WTC11 (cell line): Measurements from ENCODE around the gene PUSL1. TPM values are rescaled to one million over a fixed set of nuclear protein-coding genes. Genes with fewer than 3 reads are reported as not detected.

Experiments used
- ETV6 ChIP-seq: sonication (generic); formaldehyde crosslinking; IDR thresholded peaks from 2 replicates; pipeline ENCODE4 v1.8.1; 2022; ENCODE audit warnings: mild to moderate bottlenecking, missing genetic modification reagents
- FOXK1 ChIP-seq: sonication (generic); formaldehyde crosslinking; IDR thresholded peaks from 2 replicates; pipeline ENCODE4 v1.8.0; 2022; ENCODE audit warnings: mild to moderate bottlenecking, moderate library complexity, missing genetic modification reagents
- MYBL2 ChIP-seq: sonication (generic); formaldehyde crosslinking; IDR thresholded peaks from 2 replicates; pipeline ENCODE4 v1.8.1; 2023; ENCODE audit warnings: mild to moderate bottlenecking, moderate library complexity, missing genetic modification reagents
- OVOL2 ChIP-seq: fragments of 250-450 bp; sonication (Bioruptor Pico); IDR thresholded peaks from 2 replicates; pipeline ENCODE4 v1.9.0; 2021; ENCODE audit warnings: mild to moderate bottlenecking, borderline replicate concordance
- SP1 ChIP-seq: sonication (generic); formaldehyde crosslinking; conservative IDR thresholded peaks from 2 replicates; pipeline ENCODE4 v1.8.1; 2022; ENCODE audit warnings: missing genetic modification reagents
- ZNF121 ChIP-seq: sonication (generic); formaldehyde crosslinking; IDR thresholded peaks from 2 replicates; pipeline ENCODE4 v1.8.0; 2023; ENCODE audit warnings: missing genetic modification reagents
- ZNF317 ChIP-seq: sonication (generic); formaldehyde crosslinking; IDR thresholded peaks from 2 replicates; pipeline ENCODE4 v1.8.1; 2023; ENCODE audit warnings: low read depth, mild to moderate bottlenecking, moderate library complexity, missing genetic modification reagents, borderline replicate concordance
- total RNA-seq: library from RNA; stranded (reverse); gene quantifications from 3 replicates; pipeline ENCODE4 v1.2.3, GENCODE V29; 2021
- TF ChIP-seq, protein P1 (sequence below): sonication (generic); formaldehyde crosslinking; IDR thresholded peaks from 2 replicates; pipeline ENCODE4 v1.8.1; 2023; ENCODE audit warnings: mild to moderate bottlenecking, missing genetic modification reagents, borderline replicate concordance
- TF ChIP-seq, protein P2 (sequence below): sonication (generic); formaldehyde crosslinking; IDR thresholded peaks from 2 replicates; pipeline ENCODE4 v1.8.0; 2022; ENCODE audit warnings: mild to moderate bottlenecking, missing genetic modification reagents
- TF ChIP-seq, protein P3 (sequence below): sonication (generic); formaldehyde crosslinking; IDR thresholded peaks from 2 replicates; pipeline ENCODE4 v1.8.1; 2022; ENCODE audit warnings: low read depth, mild to moderate bottlenecking, moderate library complexity, missing genetic modification reagents, borderline replicate concordance
- TF ChIP-seq, protein P4 (sequence below): sonication (generic); formaldehyde crosslinking; IDR thresholded peaks from 2 replicates; pipeline ENCODE4 v1.8.0; 2022; ENCODE audit warnings: mild to moderate bottlenecking, missing genetic modification reagents
- TF ChIP-seq, protein P5 (sequence below): fragments of 250-450 bp; sonication (Bioruptor Pico); IDR thresholded peaks from 2 replicates; pipeline ENCODE4 v1.9.0; 2021; ENCODE audit warnings: mild to moderate bottlenecking, borderline replicate concordance

Gene PUSL1
- total RNA-seq, 1 experiment from 2014 or later = 51.5 TPM

DNA sequence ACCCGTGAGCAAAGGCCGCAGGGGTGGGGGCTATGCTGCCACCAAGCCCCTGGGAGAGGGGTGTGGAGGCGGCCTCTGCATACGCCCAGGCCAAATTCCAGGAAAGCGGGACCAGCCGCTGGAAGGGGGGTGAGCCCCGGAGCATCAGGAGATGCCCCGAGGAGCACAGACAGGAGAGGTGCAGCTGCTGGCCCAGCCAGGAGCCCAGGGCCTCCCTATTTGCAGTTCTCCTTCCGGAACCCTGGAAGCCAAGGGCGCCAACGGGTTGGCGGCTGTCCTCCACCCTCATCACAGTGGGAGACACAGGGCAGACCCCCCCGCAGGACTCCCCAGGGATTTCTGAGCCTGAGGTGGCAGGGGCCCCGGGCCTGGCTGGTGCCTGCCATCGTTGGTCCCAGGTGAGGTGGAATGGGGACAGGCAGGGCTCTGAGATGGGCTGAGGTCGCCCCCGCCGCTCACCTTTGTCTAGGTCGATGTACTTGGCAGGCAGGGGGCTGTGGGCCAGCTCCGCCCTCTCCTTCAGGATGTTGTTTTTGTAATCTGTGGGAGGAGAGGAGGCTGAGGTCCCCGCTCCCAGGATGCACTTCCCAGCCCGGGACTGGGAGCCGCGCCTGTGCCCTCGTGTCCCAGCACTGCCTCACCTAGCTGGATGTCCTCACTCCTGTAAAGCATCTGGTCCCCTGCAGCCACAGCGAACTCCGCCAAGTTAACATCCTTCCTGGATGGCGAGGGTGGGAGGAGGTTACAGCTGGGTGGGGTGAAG, 45.2 kb downstream of the PUSL1 start (continued):
- TF ChIP-seq ZNF121 (CRISPR knock-in tag) (0 out of 2 replicates have a peak, but pooled peaks have one; percentile 16), ETV6 (CRISPR knock-in tag) (peak; percentile 61; the same call in 1 of the 2 replicates), MYBL2 (0 out of 2 replicates have a peak, but pooled peaks have one; percentile 11), FOXK1 (CRISPR knock-in tag) (peak; percentile 65), OVOL2 (CRISPR knock-in tag) (no peak), SP1 (CRISPR knock-in tag) (no peak), ZNF317 (CRISPR knock-in tag) (no peak)
- TF ChIP-seq, protein P1, sequence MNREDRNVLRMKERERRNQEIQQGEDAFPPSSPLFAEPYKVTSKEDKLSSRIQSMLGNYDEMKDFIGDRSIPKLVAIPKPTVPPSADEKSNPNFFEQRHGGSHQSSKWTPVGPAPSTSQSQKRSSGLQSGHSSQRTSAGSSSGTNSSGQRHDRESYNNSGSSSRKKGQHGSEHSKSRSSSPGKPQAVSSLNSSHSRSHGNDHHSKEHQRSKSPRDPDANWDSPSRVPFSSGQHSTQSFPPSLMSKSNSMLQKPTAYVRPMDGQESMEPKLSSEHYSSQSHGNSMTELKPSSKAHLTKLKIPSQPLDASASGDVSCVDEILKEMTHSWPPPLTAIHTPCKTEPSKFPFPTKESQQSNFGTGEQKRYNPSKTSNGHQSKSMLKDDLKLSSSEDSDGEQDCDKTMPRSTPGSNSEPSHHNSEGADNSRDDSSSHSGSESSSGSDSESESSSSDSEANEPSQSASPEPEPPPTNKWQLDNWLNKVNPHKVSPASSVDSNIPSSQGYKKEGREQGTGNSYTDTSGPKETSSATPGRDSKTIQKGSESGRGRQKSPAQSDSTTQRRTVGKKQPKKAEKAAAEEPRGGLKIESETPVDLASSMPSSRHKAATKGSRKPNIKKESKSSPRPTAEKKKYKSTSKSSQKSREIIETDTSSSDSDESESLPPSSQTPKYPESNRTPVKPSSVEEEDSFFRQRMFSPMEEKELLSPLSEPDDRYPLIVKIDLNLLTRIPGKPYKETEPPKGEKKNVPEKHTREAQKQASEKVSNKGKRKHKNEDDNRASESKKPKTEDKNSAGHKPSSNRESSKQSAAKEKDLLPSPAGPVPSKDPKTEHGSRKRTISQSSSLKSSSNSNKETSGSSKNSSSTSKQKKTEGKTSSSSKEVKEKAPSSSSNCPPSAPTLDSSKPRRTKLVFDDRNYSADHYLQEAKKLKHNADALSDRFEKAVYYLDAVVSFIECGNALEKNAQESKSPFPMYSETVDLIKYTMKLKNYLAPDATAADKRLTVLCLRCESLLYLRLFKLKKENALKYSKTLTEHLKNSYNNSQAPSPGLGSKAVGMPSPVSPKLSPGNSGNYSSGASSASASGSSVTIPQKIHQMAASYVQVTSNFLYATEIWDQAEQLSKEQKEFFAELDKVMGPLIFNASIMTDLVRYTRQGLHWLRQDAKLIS (CRISPR knock-in tag) = no peak
- TF ChIP-seq, protein P2, sequence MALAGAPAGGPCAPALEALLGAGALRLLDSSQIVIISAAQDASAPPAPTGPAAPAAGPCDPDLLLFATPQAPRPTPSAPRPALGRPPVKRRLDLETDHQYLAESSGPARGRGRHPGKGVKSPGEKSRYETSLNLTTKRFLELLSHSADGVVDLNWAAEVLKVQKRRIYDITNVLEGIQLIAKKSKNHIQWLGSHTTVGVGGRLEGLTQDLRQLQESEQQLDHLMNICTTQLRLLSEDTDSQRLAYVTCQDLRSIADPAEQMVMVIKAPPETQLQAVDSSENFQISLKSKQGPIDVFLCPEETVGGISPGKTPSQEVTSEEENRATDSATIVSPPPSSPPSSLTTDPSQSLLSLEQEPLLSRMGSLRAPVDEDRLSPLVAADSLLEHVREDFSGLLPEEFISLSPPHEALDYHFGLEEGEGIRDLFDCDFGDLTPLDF (CRISPR knock-in tag) = no peak
- TF ChIP-seq, protein P3, sequence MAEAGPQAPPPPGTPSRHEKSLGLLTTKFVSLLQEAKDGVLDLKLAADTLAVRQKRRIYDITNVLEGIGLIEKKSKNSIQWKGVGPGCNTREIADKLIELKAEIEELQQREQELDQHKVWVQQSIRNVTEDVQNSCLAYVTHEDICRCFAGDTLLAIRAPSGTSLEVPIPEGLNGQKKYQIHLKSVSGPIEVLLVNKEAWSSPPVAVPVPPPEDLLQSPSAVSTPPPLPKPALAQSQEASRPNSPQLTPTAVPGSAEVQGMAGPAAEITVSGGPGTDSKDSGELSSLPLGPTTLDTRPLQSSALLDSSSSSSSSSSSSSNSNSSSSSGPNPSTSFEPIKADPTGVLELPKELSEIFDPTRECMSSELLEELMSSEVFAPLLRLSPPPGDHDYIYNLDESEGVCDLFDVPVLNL (CRISPR knock-in tag) = 0 out of 2 replicates have a peak, but pooled peaks have one; percentile 22
- TF ChIP-seq, protein P4, sequence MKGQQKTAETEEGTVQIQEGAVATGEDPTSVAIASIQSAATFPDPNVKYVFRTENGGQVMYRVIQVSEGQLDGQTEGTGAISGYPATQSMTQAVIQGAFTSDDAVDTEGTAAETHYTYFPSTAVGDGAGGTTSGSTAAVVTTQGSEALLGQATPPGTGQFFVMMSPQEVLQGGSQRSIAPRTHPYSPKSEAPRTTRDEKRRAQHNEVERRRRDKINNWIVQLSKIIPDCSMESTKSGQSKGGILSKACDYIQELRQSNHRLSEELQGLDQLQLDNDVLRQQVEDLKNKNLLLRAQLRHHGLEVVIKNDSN (CRISPR knock-in tag) = 0 out of 2 replicates have a peak, but pooled peaks have one; percentile 28
- TF ChIP-seq, protein P5, sequence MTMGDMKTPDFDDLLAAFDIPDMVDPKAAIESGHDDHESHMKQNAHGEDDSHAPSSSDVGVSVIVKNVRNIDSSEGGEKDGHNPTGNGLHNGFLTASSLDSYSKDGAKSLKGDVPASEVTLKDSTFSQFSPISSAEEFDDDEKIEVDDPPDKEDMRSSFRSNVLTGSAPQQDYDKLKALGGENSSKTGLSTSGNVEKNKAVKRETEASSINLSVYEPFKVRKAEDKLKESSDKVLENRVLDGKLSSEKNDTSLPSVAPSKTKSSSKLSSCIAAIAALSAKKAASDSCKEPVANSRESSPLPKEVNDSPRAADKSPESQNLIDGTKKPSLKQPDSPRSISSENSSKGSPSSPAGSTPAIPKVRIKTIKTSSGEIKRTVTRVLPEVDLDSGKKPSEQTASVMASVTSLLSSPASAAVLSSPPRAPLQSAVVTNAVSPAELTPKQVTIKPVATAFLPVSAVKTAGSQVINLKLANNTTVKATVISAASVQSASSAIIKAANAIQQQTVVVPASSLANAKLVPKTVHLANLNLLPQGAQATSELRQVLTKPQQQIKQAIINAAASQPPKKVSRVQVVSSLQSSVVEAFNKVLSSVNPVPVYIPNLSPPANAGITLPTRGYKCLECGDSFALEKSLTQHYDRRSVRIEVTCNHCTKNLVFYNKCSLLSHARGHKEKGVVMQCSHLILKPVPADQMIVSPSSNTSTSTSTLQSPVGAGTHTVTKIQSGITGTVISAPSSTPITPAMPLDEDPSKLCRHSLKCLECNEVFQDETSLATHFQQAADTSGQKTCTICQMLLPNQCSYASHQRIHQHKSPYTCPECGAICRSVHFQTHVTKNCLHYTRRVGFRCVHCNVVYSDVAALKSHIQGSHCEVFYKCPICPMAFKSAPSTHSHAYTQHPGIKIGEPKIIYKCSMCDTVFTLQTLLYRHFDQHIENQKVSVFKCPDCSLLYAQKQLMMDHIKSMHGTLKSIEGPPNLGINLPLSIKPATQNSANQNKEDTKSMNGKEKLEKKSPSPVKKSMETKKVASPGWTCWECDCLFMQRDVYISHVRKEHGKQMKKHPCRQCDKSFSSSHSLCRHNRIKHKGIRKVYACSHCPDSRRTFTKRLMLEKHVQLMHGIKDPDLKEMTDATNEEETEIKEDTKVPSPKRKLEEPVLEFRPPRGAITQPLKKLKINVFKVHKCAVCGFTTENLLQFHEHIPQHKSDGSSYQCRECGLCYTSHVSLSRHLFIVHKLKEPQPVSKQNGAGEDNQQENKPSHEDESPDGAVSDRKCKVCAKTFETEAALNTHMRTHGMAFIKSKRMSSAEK (CRISPR knock-in tag) = no peak
